ENCODE data around the gene LINGO3. TPM values are rescaled to one million over a fixed set of nuclear protein-coding genes. Genes with fewer than 3 reads are reported as not detected.
A peak's percentile ranks its signal among the peaks of the same experiment; 100 is the strongest.

The LINGO3 gene
- total and polyA plus RNA-seq, 2 donors (not counting 1 experiment from before 2014, with no cell fraction given), result 1.1 to 3.9 TPM

GRCh38 chr19:2305452-2306280 is 2.3 kb downstream of the LINGO3 start:
- H3K27ac Mint-ChIP-seq, result peak overlapping the region; percentile 72

More at GRCh38 chr19:2305452-2306280, 2.3 kb downstream of the LINGO3 start:
- H3K4me3 Mint-ChIP-seq, result no peak overlapping the region
- Histone ChIP-seq H3K27ac (ENCODE audit: low read length in 2 of 2) (no peak overlapping the region), H3K4me1 (ENCODE audit: control insufficient read depth in 2 of 2, insufficient read depth in 2 of 2, low read length in 2 of 2) (peaks cover 48 to 57% of the 10 kb centered on the region in 2 donors), H3K9ac (ENCODE audit: low read length) (no peak overlapping the region), H3K36me3 (replicated peaks in 1 of 2; ENCODE audit: control extremely low read depth in 1 of 2, control insufficient read depth in 1 of 2, extremely low read depth in 1 of 2, insufficient read depth in 2 of 2, low read length in 1 of 2) (no peaks in the 10 kb centered on the region), H3K9me3 (ENCODE audit: control extremely low read depth in 1 of 3, control insufficient read depth in 2 of 3, insufficient read depth in 1 of 3, low read length in 2 of 3) (peaks cover 0 to 21% (median 0%) of the 10 kb centered on the region in 3 donors), H2AFZ (ENCODE audit: insufficient read depth, low read depth, low read length, poor library complexity, severe bottlenecking) (no peak overlapping the region), H4K20me1 (ENCODE audit: control insufficient read depth, insufficient read depth, low read length, poor library complexity, severe bottlenecking) (peaks cover 4% of the 10 kb centered on the region), H3K27me3 (replicated peaks in 1 of 4; ENCODE audit: control extremely low read depth in 1 of 4, control insufficient read depth in 3 of 4, insufficient read depth in 4 of 4, low read length in 3 of 4) (peaks cover 0 to 43% (median 16%) of the 10 kb centered on the region in 4 experiments), H3K4me3 (ENCODE audit: control extremely low read depth in 1 of 5, extremely low read depth in 1 of 5, insufficient read depth in 1 of 5, low read depth in 2 of 5, low read length in 4 of 5) (no peak overlapping the region), H3K4me2 (replicated peaks; ENCODE audit: low read depth, low read length, poor library complexity, severe bottlenecking) (no peak overlapping the region), H3K79me2 (ENCODE audit: control insufficient read depth, insufficient read depth, low read length) (peaks cover 32% of the 10 kb centered on the region)
- ATAC-seq (ENCODE audit: low read depth) (no peak), DNase-seq (no peak)
- intact Hi-C loops (cut with micrococcal nuclease), result no loop called here
- ChIA-PET CTCF (interaction anchor here (0.6 to 1.7 kb wide), 6 partner anchors 9 to 83 kb away, joined by 3 to 5 read pairs (median 4); no protein-coding TSS in a partner anchor), POLR2A (interaction anchor here (0.6 to 3.8 kb wide), 5 partner anchors 11 to 85 kb away, joined by 3 to 14 read pairs (median 5); no protein-coding TSS in a partner anchor)
- peaks cover 12% of the 10 kb centered on the region for H3K27me3 Mint-ChIP-seq
- H3K4me1 Mint-ChIP-seq, result peaks cover 48% of the 10 kb centered on the region
- TF ChIP-seq EZH2 (IDR thresholded peaks at IDR 0.05; ENCODE audit: borderline replicate concordance, insufficient read depth, low read depth, low read length, poor library complexity, severe bottlenecking) (no peak), CTCF (IDR thresholded peaks at IDR 0.05) (no peak)
- 60% methylated on average over 9 of the region's 19 CpGs for whole genome bisulfite sequencing (ENCODE audit: insufficient coverage)
- peaks cover 2% of the 10 kb centered on the region for H3K9me3 Mint-ChIP-seq (ENCODE audit: insufficient read depth)
